Measurements from ENCODE around the gene CBFA2T3.

Gene CBFA2T3

DNA sequence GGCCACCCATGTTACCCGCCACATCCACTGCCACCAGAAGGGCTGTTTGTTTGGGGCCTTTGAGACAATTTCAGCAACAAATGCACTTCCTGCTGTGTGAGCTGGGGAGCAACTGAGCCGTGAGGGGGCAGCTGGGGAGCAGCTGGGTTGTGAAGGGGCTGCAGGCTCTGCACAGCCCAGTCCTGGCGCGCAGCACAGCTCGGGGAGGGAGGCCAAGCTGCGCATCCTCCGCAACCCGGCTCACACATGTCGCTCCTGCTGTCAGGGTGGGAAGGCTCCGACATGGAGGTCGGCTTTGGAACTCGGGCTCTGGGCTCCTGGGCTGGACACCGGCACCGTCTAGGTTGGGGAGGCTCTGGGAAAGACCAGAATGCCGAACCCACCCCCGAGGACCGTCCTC, 53.6 kb downstream of the CBFA2T3 start:
- Histone ChIP-seq H3K4me3 (ENCODE audit: low read depth, low read length) (no peak overlapping the region), H3K4me1 (ENCODE audit: control insufficient read depth, insufficient read depth, low read length) (no peaks in the 10 kb centered on the region; the same call in 1 of the 2 replicates), H3K9me3 (ENCODE audit: control insufficient read depth, insufficient read depth, low read depth, low read length) (no peaks in the 10 kb centered on the region), H3K27ac (ENCODE audit: extremely low read depth, low read depth, low read length) (no peak overlapping the region), H3K36me3 (ENCODE audit: control insufficient read depth in 2 of 2, insufficient read depth in 1 of 2, low read length in 2 of 2) (no peaks in the 10 kb centered on the region)
- CTCF ChIA-PET: no interaction called here
- POLR2A ChIA-PET: no interaction called here
- TF ChIP-seq ZNF394 (tag by site-specific recombination; IDR thresholded peaks at IDR 0.05; ENCODE audit: borderline replicate concordance) (peak; percentile 77; the same call in 1 of the 2 replicates), ZNF791 (tag by site-specific recombination; IDR thresholded peaks at IDR 0.05) (no peak), ZNF530 (tag by site-specific recombination; IDR thresholded peaks at IDR 0.05; ENCODE audit: low read depth) (no peak), ZNF558 (tag by site-specific recombination; IDR thresholded peaks at IDR 0.05) (no peak)
- TF ChIP-seq, protein P1, sequence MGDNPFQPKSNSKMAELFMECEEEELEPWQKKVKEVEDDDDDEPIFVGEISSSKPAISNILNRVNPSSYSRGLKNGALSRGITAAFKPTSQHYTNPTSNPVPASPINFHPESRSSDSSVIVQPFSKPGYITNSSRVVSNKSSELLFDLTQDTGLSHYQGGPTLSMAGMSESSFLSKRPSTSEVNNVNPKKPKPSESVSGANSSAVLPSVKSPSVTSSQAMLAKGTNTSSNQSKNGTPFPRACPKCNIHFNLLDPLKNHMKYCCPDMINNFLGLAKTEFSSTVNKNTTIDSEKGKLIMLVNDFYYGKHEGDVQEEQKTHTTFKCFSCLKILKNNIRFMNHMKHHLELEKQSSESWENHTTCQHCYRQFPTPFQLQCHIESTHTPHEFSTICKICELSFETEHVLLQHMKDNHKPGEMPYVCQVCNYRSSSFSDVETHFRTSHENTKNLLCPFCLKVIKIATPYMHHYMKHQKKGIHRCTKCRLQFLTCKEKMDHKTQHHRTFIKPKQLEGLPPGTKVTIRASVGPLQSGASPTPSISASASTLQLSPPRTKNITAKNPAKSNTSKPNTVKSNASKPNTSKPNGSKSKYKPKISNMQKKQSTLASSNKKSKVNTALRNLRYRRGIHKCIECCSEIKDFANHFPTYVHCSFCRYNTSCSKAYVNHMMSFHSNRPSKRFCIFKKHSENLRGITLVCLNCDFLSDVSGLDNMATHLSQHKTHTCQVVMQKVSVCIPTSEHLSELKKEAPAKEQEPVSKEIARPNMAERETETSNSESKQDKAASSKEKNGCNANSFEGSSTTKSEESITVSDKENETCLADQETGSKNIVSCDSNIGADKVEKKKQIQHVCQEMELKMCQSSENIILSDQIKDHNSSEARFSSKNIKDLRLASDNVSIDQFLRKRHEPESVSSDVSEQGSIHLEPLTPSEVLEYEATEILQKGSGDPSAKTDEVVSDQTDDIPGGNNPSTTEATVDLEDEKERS (tag by site-specific recombination; IDR thresholded peaks at IDR 0.05): no peak
- TF ChIP-seq, protein P2, sequence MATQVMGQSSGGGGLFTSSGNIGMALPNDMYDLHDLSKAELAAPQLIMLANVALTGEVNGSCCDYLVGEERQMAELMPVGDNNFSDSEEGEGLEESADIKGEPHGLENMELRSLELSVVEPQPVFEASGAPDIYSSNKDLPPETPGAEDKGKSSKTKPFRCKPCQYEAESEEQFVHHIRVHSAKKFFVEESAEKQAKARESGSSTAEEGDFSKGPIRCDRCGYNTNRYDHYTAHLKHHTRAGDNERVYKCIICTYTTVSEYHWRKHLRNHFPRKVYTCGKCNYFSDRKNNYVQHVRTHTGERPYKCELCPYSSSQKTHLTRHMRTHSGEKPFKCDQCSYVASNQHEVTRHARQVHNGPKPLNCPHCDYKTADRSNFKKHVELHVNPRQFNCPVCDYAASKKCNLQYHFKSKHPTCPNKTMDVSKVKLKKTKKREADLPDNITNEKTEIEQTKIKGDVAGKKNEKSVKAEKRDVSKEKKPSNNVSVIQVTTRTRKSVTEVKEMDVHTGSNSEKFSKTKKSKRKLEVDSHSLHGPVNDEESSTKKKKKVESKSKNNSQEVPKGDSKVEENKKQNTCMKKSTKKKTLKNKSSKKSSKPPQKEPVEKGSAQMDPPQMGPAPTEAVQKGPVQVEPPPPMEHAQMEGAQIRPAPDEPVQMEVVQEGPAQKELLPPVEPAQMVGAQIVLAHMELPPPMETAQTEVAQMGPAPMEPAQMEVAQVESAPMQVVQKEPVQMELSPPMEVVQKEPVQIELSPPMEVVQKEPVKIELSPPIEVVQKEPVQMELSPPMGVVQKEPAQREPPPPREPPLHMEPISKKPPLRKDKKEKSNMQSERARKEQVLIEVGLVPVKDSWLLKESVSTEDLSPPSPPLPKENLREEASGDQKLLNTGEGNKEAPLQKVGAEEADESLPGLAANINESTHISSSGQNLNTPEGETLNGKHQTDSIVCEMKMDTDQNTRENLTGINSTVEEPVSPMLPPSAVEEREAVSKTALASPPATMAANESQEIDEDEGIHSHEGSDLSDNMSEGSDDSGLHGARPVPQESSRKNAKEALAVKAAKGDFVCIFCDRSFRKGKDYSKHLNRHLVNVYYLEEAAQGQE (tag by site-specific recombination; IDR thresholded peaks at IDR 0.05): no peak

DNA sequence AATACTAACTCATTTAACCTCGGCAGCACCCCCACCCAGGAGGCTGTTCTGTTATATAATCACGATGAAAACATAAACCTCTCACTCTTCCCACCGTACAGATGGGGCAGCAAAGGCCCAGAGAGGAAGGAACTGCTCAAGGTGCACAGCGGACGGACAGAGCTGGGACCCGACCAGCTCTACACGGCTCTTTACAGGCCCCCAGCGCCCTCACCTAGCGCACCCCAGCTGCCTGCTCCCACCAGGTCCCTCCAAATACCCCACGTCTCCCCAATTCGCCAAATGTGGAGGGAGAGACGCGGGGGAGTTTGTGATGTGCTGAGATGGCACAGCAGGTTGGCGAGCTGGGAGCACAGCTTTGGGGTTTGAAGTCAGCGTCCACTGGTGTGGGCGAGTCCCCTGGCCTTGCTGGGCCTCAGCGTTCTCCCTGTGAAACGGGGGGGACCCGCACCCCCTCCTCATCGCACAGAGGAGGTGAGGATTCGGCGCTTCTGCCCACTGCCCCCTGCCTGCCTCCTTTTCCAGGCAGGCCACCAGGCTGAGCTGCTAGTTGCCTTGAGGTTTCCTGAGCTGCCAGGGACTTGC, 54.1 kb downstream of the CBFA2T3 start:
- TF ChIP-seq ZNF792 (tag by site-specific recombination; IDR thresholded peaks at IDR 0.05) (no peak), ZNF140 (tag by site-specific recombination; IDR thresholded peaks at IDR 0.05) (no peak), ZNF211 (tag by site-specific recombination; IDR thresholded peaks at IDR 0.05; ENCODE audit: low read depth) (no peak), ZBTB17 (tag by site-specific recombination; IDR thresholded peaks at IDR 0.05) (no peak), ZNF561 (tag by site-specific recombination; IDR thresholded peaks at IDR 0.05; ENCODE audit: borderline replicate concordance) (no peak), FEZF1 (tag by site-specific recombination; IDR thresholded peaks at IDR 0.05) (no peak)
- no peaks in the 10 kb centered on the region for H3K9me3 ChIP-seq (ENCODE audit: control insufficient read depth, insufficient read depth, low read depth, low read length)
- no peak overlapping the region for H3K27ac ChIP-seq (ENCODE audit: extremely low read depth, low read depth, low read length)
- H3K4me1 ChIP-seq (ENCODE audit: control insufficient read depth, insufficient read depth, low read length): no peaks in the 10 kb centered on the region; the same call in 1 of the 2 replicates
- CTCF ChIA-PET: no interaction called here
- POLR2A ChIA-PET: no interaction called here
- H3K36me3 ChIP-seq (ENCODE audit: control insufficient read depth in 2 of 2, insufficient read depth in 1 of 2, low read length in 2 of 2): no peaks in the 10 kb centered on the region
- no peak overlapping the region for H3K4me3 ChIP-seq (ENCODE audit: low read depth, low read length)

DNA sequence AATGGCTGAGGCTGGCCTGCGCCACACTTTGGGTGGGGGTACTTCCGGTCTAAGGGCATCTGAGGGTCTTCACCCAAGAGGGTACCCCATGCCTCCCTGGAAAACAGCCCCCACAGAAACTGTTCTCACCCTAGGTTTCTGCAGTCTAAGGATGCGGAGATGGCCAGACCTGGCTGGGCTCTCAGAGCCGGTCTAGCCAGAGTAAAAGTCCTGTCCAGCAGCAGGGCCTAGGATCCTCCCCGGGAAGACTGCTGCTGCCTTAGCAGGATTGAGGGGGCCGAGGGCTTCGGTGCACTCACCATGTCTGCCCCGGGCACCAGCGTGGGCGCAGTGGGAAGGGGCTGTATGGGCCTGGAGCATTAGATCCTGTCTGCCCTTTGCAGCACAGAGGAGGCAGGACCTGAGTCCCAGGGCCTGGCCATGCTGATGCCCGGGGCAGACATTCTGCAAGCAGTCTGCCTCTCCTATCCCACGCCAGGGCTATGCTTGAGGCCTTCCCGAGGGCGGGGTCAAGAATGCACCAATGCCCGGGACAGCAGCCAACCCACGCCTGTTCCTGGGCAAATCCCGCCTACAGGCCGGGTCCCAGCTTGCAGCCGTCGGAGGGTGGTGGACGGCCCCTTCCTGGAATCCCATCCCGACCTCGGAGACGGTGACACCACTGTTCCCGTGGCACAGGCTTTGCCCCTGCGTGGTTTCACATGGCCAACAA, 54.7 kb downstream of the CBFA2T3 start:
- ChIA-PET POLR2A (no interaction called here), CTCF (no interaction called here)
- Histone ChIP-seq H3K27ac (ENCODE audit: extremely low read depth, low read depth, low read length) (no peak overlapping the region), H3K4me1 (ENCODE audit: control insufficient read depth, insufficient read depth, low read length) (no peaks in the 10 kb centered on the region; the same call in 1 of the 2 replicates), H3K4me3 (ENCODE audit: low read depth, low read length) (no peak overlapping the region), H3K36me3 (ENCODE audit: control insufficient read depth in 2 of 2, insufficient read depth in 1 of 2, low read length in 2 of 2) (no peaks in the 10 kb centered on the region), H3K9me3 (ENCODE audit: control insufficient read depth, insufficient read depth, low read depth, low read length) (no peaks in the 10 kb centered on the region)
- TF ChIP-seq ZNF133 (tag by site-specific recombination; IDR thresholded peaks at IDR 0.05): no peak
- 0 out of 2 replicates have a peak, but pooled peaks have one; percentile 23 for TF ChIP-seq SP2 (tag by site-specific recombination; IDR thresholded peaks at IDR 0.05)
- TF ChIP-seq MEIS1 (CRISPR knock-in tag; IDR thresholded peaks at IDR 0.05; ENCODE audit: borderline replicate concordance): no peak
- no peak for TF ChIP-seq HOXA7 (CRISPR knock-in tag; IDR thresholded peaks at IDR 0.05; ENCODE audit: borderline replicate concordance)
- TF ChIP-seq ZFHX2 (tag by site-specific recombination; conservative IDR thresholded peaks at IDR 0.05): 0 out of 2 replicates have a peak, but pooled peaks have one; percentile 20
- peak; percentile 26; the same call in 1 of the 2 replicates for TF ChIP-seq EGR2 (tag by site-specific recombination; IDR thresholded peaks at IDR 0.05; ENCODE audit: low read depth)
- no peak for TF ChIP-seq TCF7L2 (IDR thresholded peaks at IDR 0.05; ENCODE audit: borderline replicate concordance, low read depth, low read length)
- TF ChIP-seq, protein P3, sequence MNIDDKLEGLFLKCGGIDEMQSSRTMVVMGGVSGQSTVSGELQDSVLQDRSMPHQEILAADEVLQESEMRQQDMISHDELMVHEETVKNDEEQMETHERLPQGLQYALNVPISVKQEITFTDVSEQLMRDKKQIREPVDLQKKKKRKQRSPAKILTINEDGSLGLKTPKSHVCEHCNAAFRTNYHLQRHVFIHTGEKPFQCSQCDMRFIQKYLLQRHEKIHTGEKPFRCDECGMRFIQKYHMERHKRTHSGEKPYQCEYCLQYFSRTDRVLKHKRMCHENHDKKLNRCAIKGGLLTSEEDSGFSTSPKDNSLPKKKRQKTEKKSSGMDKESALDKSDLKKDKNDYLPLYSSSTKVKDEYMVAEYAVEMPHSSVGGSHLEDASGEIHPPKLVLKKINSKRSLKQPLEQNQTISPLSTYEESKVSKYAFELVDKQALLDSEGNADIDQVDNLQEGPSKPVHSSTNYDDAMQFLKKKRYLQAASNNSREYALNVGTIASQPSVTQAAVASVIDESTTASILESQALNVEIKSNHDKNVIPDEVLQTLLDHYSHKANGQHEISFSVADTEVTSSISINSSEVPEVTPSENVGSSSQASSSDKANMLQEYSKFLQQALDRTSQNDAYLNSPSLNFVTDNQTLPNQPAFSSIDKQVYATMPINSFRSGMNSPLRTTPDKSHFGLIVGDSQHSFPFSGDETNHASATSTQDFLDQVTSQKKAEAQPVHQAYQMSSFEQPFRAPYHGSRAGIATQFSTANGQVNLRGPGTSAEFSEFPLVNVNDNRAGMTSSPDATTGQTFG (tag by site-specific recombination; IDR thresholded peaks at IDR 0.05; ENCODE audit: borderline replicate concordance): no peak

All from HEK293 (cell line).